Activated naive CD8-positive, alpha-beta T cell treated with anti-CD3 and anti-CD28 coated beads, Interleukin-2, amount 10 ng/mL, durations not matched to agents 7 days and 5 days (primary cell): Measurements from ENCODE around the gene PSIP1. TPM values are rescaled to one million over a fixed set of nuclear protein-coding genes. Genes with fewer than 3 reads are reported as not detected.

Experiments used
- ATAC-seq: fragments of 150-1000 bp; cut with Tn5 transposase; one replicate; pipeline ENCODE4 v1.10.0; 2021; ENCODE audit warnings: low read depth, moderate library complexity
- POLR2A ChIA-PET: fragments of 350-600 bp; sonication (Branson Sonifier 250); formaldehyde crosslinking; loops from one replicate; lab custom pipeline; 2021; ENCODE audit warnings: antibody characterized with exemption; lab: Charles Lee
- DNase-seq: peaks from one replicate; pipeline ENCODE4 v3.0.0; 2021
- H3K27ac Mint-ChIP-seq: one replicate; pipeline ENCODE4 v1.8.0; 2022; ENCODE audit warnings: mild to moderate bottlenecking, mixed read lengths
- H3K27me3 Mint-ChIP-seq: one replicate; pipeline ENCODE4 v1.8.0; 2022; ENCODE audit warnings: mild to moderate bottlenecking, moderate library complexity, mixed read lengths
- H3K36me3 Mint-ChIP-seq: one replicate; pipeline ENCODE4 v1.8.0; 2021; ENCODE audit warnings: mild to moderate bottlenecking, mixed read lengths
- H3K4me1 Mint-ChIP-seq: one replicate; pipeline ENCODE4 v1.8.0; 2021; ENCODE audit warnings: mixed read lengths
- H3K4me3 Mint-ChIP-seq: one replicate; pipeline ENCODE4 v1.8.0; 2022; ENCODE audit warnings: mild to moderate bottlenecking, moderate library complexity, mixed read lengths
- H3K9me3 Mint-ChIP-seq: one replicate; pipeline ENCODE4 v1.8.0; 2021; ENCODE audit warnings: mixed read lengths
- total RNA-seq, 2 experiments: library from RNA; stranded (reverse); gene quantifications; one replicate each; pipeline ENCODE4 v1.2.3, GENCODE V29; 2021

The PSIP1 gene
- total RNA-seq, 2 experiments from 2014 or later: 159 to 160 TPM

GRCh38 chr9:15492485-15493150, 18.2 kb downstream of the PSIP1 start:
- H3K36me3 Mint-ChIP-seq: peaks cover 59% of the 10 kb centered on the region
- H3K27ac Mint-ChIP-seq: no peak overlapping the region
- H3K9me3 Mint-ChIP-seq: peaks cover 4% of the 10 kb centered on the region
- POLR2A ChIA-PET: no interaction called here
- H3K27me3 Mint-ChIP-seq: no peaks in the 10 kb centered on the region
- H3K4me3 Mint-ChIP-seq: no peak overlapping the region
- H3K4me1 Mint-ChIP-seq: peaks cover 12% of the 10 kb centered on the region
- ATAC-seq (no peak), DNase-seq (no peak)

DNA sequence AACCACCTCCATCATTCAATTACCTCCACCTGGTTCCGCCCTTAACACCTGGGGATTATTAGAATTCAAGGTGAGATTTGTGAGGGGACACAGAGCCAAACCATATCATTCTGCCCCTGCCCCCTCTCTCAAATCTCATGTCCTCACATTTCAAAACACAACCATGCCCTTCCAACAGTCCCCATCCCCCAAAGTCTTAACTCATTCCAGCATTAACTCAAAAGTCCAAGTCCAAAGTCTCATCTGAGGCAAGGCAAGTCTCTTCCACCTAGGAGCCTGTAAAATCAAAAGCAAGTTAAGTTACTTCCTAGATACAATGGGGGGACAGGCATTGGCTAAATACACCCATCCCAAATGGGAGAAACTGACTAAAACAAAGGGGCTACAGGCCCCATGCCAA, 18.8 kb downstream of the PSIP1 start:
- no peak for ATAC-seq
- H3K4me1 Mint-ChIP-seq: peaks cover 12% of the 10 kb centered on the region
- peaks cover 57% of the 10 kb centered on the region for H3K36me3 Mint-ChIP-seq
- no peak overlapping the region for H3K4me3 Mint-ChIP-seq
- no peaks in the 10 kb centered on the region for H3K27me3 Mint-ChIP-seq
- DNase-seq: no peak
- POLR2A ChIA-PET: no interaction called here
- peak overlapping the region; percentile 52 for H3K27ac Mint-ChIP-seq
- peaks cover 4% of the 10 kb centered on the region for H3K9me3 Mint-ChIP-seq

DNA sequence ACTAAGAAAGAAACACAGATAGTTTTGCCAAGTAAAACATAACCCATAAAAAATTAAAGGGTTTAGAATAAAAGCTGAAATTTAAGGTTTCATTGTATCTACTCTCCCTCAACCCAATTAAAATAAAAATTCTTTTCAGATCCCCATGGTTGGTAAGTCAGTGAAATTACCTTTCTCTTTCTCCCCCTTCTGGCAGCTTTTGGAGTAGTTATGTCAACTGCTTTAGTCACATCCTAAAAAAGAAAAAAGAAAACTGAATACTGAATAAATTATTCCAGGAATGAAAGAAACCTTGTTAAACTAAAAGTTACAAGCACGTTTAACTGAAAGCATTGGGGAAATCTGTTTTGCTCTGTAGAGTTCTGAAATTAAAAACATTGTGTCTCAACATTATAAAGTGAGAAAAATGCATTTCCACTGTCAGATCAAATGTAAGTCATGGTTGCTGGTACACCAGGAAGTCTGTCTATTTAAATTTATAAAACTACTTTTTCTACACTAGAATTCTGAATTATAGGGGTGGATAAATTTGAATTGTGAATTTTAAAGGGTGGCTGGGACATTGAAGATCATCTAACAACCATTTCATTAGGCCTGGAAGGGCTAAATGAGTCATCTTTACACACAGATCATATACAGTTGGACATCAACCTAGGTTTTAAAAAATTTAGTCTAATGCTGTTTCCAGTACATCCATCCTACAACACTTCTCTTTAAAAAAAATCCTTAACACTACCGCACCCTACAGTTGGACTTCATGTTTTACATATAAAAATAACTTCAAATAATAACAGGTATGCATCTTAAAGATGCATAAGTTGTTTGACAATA, 24.7 kb downstream of the PSIP1 start:
- Mint-ChIP-seq H3K4me3 (no peak overlapping the region), H3K4me1 (peaks cover 20% of the 10 kb centered on the region), H3K9me3 (no peaks in the 10 kb centered on the region), H3K27me3 (no peaks in the 10 kb centered on the region), H3K36me3 (peaks cover 41% of the 10 kb centered on the region), H3K27ac (peak overlapping the region; percentile 51)
- no peak for ATAC-seq
- DNase-seq: no peak
- POLR2A ChIA-PET: no interaction called here

DNA sequence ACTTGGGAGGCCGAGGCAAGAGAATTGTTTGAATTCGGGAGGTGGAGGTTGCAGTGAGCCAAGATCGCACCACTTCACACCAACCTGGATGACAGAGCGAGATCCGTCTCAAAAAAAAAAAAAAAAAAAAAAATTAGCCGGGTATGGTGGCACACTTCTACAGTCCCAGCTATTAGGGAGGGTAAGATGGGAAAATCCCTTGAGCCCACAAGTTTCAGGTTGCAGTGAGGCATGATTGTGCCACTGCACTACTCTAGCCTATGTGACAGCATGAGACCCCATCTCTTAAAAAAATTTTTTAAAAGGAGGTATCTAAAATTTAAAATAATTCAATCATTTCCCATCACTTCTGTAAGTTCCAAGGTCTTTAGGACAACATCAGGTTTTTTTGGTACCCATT, 26.0 kb downstream of the PSIP1 start:
- H3K9me3 Mint-ChIP-seq: no peaks in the 10 kb centered on the region
- peaks cover 22% of the 10 kb centered on the region for H3K4me1 Mint-ChIP-seq
- ATAC-seq (no peak), DNase-seq (no peak)
- POLR2A ChIA-PET: no interaction called here
- H3K27me3 Mint-ChIP-seq: no peaks in the 10 kb centered on the region
- no peak overlapping the region for H3K4me3 Mint-ChIP-seq
- H3K36me3 Mint-ChIP-seq: peaks cover 37% of the 10 kb centered on the region
- no peak overlapping the region for H3K27ac Mint-ChIP-seq

DNA sequence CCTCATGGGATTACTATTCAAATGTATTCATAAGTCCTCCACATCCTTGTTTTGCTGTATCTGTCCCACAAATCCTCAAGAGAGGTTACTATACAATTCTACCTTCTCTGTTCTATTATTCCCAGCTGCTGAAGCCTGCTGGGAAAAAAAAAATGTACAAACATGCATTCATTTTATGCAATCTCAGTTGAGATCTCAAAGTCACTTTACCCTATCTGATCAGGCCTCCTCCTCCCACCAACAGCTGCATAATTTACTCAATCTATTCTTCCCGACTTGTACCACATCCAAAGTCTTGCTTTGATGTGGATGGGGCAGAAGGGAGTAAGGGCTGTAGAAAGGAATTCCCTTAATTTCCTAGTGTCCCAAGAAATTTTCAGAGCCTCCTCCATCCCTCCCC, 28.6 kb downstream of the PSIP1 start:
- no peaks in the 10 kb centered on the region for H3K27me3 Mint-ChIP-seq
- H3K4me3 Mint-ChIP-seq: no peak overlapping the region
- DNase-seq (no peak), ATAC-seq (no peak)
- H3K36me3 Mint-ChIP-seq: peaks cover 33% of the 10 kb centered on the region
- POLR2A ChIA-PET: interaction anchor here (0.5 kb wide), 1 partner anchor 12 kb away, joined by 3 read pairs; no protein-coding TSS in a partner anchor
- H3K4me1 Mint-ChIP-seq: peaks cover 20% of the 10 kb centered on the region
- peak overlapping the region; percentile 8 for H3K27ac Mint-ChIP-seq
- H3K9me3 Mint-ChIP-seq: no peaks in the 10 kb centered on the region

GRCh38 chr9:15480028-15480427, 30.7 kb downstream of the PSIP1 start:
- ATAC-seq: no peak
- Mint-ChIP-seq H3K27ac (no peak overlapping the region), H3K36me3 (peaks cover 35% of the 10 kb centered on the region), H3K27me3 (no peaks in the 10 kb centered on the region), H3K4me1 (peaks cover 12% of the 10 kb centered on the region), H3K9me3 (no peaks in the 10 kb centered on the region), H3K4me3 (no peak overlapping the region)
- no peak for DNase-seq
- POLR2A ChIA-PET: no interaction called here

GRCh38 chr9:15475923-15476536, 34.7 kb downstream of the PSIP1 start:
- no peaks in the 10 kb centered on the region for H3K27me3 Mint-ChIP-seq
- H3K9me3 Mint-ChIP-seq: no peaks in the 10 kb centered on the region
- ATAC-seq (no peak), DNase-seq (no peak)
- H3K36me3 Mint-ChIP-seq: peaks cover 32% of the 10 kb centered on the region
- POLR2A ChIA-PET: no interaction called here
- H3K4me1 Mint-ChIP-seq: peaks cover 3% of the 10 kb centered on the region
- H3K27ac Mint-ChIP-seq: no peak overlapping the region
- no peak overlapping the region for H3K4me3 Mint-ChIP-seq

- Mint-ChIP-seq H3K27me3 (no peaks in the 10 kb centered on the region), H3K4me3 (no peak overlapping the region), H3K36me3 (peaks cover 39% of the 10 kb centered on the region), H3K27ac (no peak overlapping the region), H3K9me3 (no peaks in the 10 kb centered on the region), H3K4me1 (peaks cover 2% of the 10 kb centered on the region)
- DNase-seq (no peak), ATAC-seq (no peak)
- POLR2A ChIA-PET: interaction anchor here (0.8 kb wide), 1 partner anchor 45 kb away, joined by 3 read pairs; no protein-coding TSS in a partner anchor
Observed at GRCh38 chr9:15469862-15470261, 40.9 kb downstream of the PSIP1 start.

- Mint-ChIP-seq H3K4me3 (no peak overlapping the region), H3K27ac (no peak overlapping the region), H3K9me3 (no peaks in the 10 kb centered on the region), H3K36me3 (peaks cover 39% of the 10 kb centered on the region), H3K27me3 (no peaks in the 10 kb centered on the region), H3K4me1 (peaks cover 2% of the 10 kb centered on the region)
- DNase-seq: no peak
- no peak for ATAC-seq
- POLR2A ChIA-PET: no interaction called here
Observed at GRCh38 chr9:15469406-15469805, 41.4 kb downstream of the PSIP1 start.

DNA sequence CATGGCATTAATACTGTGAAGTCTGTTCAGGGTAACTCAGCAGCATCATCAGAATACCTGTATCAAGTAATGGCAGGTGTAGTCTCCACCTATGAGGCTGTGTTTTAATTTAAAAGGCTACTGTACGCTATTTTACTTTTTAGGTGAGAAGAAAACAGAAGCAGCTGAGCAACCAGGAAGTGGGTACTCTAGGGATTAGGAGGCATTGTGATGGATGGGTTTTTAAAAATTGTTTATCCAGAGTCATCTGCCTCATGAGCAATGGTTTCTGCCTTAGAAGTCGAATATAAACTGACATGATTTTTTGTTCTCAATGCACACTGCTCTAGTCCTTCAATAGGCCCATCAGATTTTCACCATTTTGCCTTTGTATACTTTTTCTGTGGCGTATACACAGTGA, 42.6 kb downstream of the PSIP1 start:
- Mint-ChIP-seq H3K27ac (no peak overlapping the region), H3K36me3 (peaks cover 34% of the 10 kb centered on the region), H3K27me3 (no peaks in the 10 kb centered on the region), H3K9me3 (no peaks in the 10 kb centered on the region), H3K4me3 (no peak overlapping the region), H3K4me1 (peaks cover 2% of the 10 kb centered on the region)
- POLR2A ChIA-PET: interaction anchor here (0.7 kb wide), 1 partner anchor 14 kb away, joined by 4 read pairs; no protein-coding TSS in a partner anchor
- no peak for ATAC-seq
- no peak for DNase-seq

DNA sequence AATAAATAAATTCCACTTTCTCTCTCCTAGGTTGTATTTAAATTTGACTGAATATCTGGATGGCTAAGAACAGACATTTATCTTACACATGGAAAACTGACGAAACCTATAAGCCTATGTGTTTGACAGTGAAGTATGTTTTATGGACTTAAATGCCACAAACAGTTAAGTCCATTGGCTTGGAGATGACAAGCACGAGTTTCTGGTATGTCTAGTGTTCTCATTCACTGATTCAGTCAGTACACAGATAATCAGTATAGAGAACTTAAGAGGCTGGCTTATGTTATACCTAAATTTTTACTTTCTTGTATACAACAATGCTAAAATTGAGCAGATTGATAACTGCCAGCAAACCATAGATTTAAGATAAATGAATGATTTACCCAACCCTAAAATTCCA, 49.2 kb downstream of the PSIP1 start:
- Mint-ChIP-seq H3K4me3 (no peak overlapping the region), H3K36me3 (peaks cover 21% of the 10 kb centered on the region), H3K4me1 (no peaks in the 10 kb centered on the region), H3K27ac (peak overlapping the region; percentile 16), H3K27me3 (no peaks in the 10 kb centered on the region), H3K9me3 (no peaks in the 10 kb centered on the region)
- ATAC-seq: no peak
- POLR2A ChIA-PET: no interaction called here
- DNase-seq: no peak

DNA sequence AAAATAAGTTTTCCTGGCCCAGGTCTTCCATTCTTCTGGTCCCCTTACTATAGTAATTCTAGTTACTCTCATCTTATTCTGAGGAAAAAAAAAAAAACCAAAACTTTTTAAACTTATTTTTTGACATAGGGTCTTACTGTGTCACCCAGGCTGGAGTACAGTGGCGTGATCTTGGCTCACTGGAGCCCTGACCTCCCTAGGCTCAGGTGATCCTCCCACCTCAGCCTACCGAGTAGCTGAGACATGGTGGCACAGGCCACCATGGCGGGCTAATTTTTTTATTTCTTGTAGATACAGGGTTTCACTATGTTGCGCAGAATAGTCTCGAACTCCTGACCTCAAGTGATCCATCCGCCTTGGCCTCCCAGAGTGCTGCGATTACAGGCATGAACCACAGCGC, 49.7 kb downstream of the PSIP1 start:
- POLR2A ChIA-PET: no interaction called here

DNA sequence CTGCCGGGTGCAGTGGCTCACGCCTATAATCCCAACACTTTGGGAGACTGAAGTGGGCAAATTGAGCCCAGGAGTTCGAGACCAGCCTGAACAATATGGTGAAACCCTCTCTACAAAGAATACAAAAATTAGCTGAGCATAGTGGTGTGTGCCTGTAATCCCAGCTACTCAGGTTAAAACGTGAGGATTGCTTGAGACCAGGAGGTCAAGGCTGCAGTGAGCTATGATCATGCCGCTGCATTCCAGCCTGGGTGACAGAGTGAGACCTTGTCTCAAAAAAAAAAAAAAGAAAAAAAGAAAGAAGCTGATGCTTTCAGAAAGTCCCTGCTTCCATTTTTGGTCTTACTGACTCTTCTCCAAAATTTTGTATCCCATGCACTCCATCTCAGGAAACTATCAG, 56.8 kb downstream of the PSIP1 start:
- H3K9me3 Mint-ChIP-seq: no peaks in the 10 kb centered on the region
- no peak for DNase-seq
- no peak overlapping the region for H3K4me3 Mint-ChIP-seq
- peaks cover 2% of the 10 kb centered on the region for H3K4me1 Mint-ChIP-seq
- H3K27ac Mint-ChIP-seq: no peak overlapping the region
- H3K27me3 Mint-ChIP-seq: no peaks in the 10 kb centered on the region
- POLR2A ChIA-PET: interaction anchor here (0.6 kb wide), 1 partner anchor 14 kb away, joined by 4 read pairs; no protein-coding TSS in a partner anchor
- no peak for ATAC-seq
- peaks cover 26% of the 10 kb centered on the region for H3K36me3 Mint-ChIP-seq

More for the DNA sequence above, 49.7 kb downstream of the PSIP1 start:
- Mint-ChIP-seq H3K4me1 (no peaks in the 10 kb centered on the region), H3K9me3 (no peaks in the 10 kb centered on the region), H3K4me3 (no peak overlapping the region), H3K27me3 (no peaks in the 10 kb centered on the region), H3K36me3 (peaks cover 16% of the 10 kb centered on the region), H3K27ac (no peak overlapping the region)
- DNase-seq (no peak), ATAC-seq (no peak)
